Memory B cell (primary cell): Measurements from ENCODE around the gene SSU72.
"Not testable (repeated sequence)": the region's sequence is repeated elsewhere in the genome, so short reads cannot be mapped to it uniquely, and the experiment has no call there.

Experiments used
- ATAC-seq: fragments of 150-1000 bp; cut with Tn5 transposase; 2 replicates; pipeline ENCODE4 v1.10.0; 2021; ENCODE audit warnings: low read depth, mild to moderate bottlenecking, moderate library complexity
- DNase-seq, 2 donors: peaks; one replicate each; pipeline ENCODE4 v3.0.0; 2022; ENCODE audit warnings: low spot score in 2 of 2
- H3K27ac Mint-ChIP-seq: one replicate; pipeline ENCODE4 v1.8.0; 2022; ENCODE audit warnings: mild to moderate bottlenecking, moderate library complexity, mixed read lengths
- H3K27me3 Mint-ChIP-seq: one replicate; pipeline ENCODE4 v1.8.0; 2022; ENCODE audit warnings: mixed read lengths
- H3K36me3 Mint-ChIP-seq: one replicate; pipeline ENCODE4 v1.8.0; 2022; ENCODE audit warnings: mild to moderate bottlenecking, mixed read lengths
- H3K4me1 Mint-ChIP-seq: one replicate; pipeline ENCODE4 v1.8.0; 2022; ENCODE audit warnings: mixed read lengths
- H3K4me3 Mint-ChIP-seq: one replicate; pipeline ENCODE4 v1.8.0; 2022; ENCODE audit warnings: mild to moderate bottlenecking, moderate library complexity, mixed read lengths
- H3K9me3 Mint-ChIP-seq: one replicate; pipeline ENCODE4 v1.8.0; 2022; ENCODE audit warnings: mixed read lengths

SSU72 gene

GRCh38 chr1:1529936-1530335, 44.7 kb downstream of the SSU72 start:
- H3K4me1 Mint-ChIP-seq = no peaks in the 10 kb centered on the region
- DNase-seq = no peak
- no peak for ATAC-seq
- peaks cover 3% of the 10 kb centered on the region for H3K9me3 Mint-ChIP-seq
- no peak overlapping the region for H3K27ac Mint-ChIP-seq
- H3K27me3 Mint-ChIP-seq = no peaks in the 10 kb centered on the region
- no peak overlapping the region for H3K4me3 Mint-ChIP-seq
- peaks cover 11% of the 10 kb centered on the region for H3K36me3 Mint-ChIP-seq

- H3K4me1 Mint-ChIP-seq = no peaks in the 10 kb centered on the region
- no peak overlapping the region for H3K4me3 Mint-ChIP-seq
- no peaks in the 10 kb centered on the region for H3K27me3 Mint-ChIP-seq
- no peak for ATAC-seq
- peaks cover 11% of the 10 kb centered on the region for H3K36me3 Mint-ChIP-seq
- no peak for DNase-seq
- H3K9me3 Mint-ChIP-seq = peaks cover 3% of the 10 kb centered on the region
- H3K27ac Mint-ChIP-seq = no peak overlapping the region
These were observed 45.3 kb downstream of the SSU72 start for GRCh38 chr1:1529321-1529720.

GRCh38 chr1:1528301-1529267, 46.1 kb downstream of the SSU72 start:
- H3K36me3 Mint-ChIP-seq = peaks cover 11% of the 10 kb centered on the region
- DNase-seq (no peak), ATAC-seq (no peak)
- H3K9me3 Mint-ChIP-seq = peaks cover 3% of the 10 kb centered on the region
- no peak overlapping the region for H3K27ac Mint-ChIP-seq
- H3K27me3 Mint-ChIP-seq = no peaks in the 10 kb centered on the region
- H3K4me3 Mint-ChIP-seq = no peak overlapping the region
- H3K4me1 Mint-ChIP-seq = no peaks in the 10 kb centered on the region

- H3K36me3 Mint-ChIP-seq = peaks cover 8% of the 10 kb centered on the region
- no peak for DNase-seq
- H3K9me3 Mint-ChIP-seq = peaks cover 3% of the 10 kb centered on the region
- ATAC-seq = no peak
- no peak overlapping the region for H3K27ac Mint-ChIP-seq
- H3K4me1 Mint-ChIP-seq = no peaks in the 10 kb centered on the region
- no peaks in the 10 kb centered on the region for H3K27me3 Mint-ChIP-seq
- H3K4me3 Mint-ChIP-seq = no peak overlapping the region
These were observed 47.4 kb downstream of the SSU72 start for GRCh38 chr1:1527092-1527816.

GRCh38 chr1:1526476-1526875, 48.2 kb downstream of the SSU72 start:
- H3K4me3 Mint-ChIP-seq, H3K36me3 Mint-ChIP-seq, ATAC-seq, H3K27me3 Mint-ChIP-seq, H3K4me1 Mint-ChIP-seq, H3K9me3 Mint-ChIP-seq, DNase-seq, H3K27ac Mint-ChIP-seq: not testable (repeated sequence)

- H3K9me3 Mint-ChIP-seq, ATAC-seq, H3K36me3 Mint-ChIP-seq, DNase-seq, H3K4me1 Mint-ChIP-seq, H3K27ac Mint-ChIP-seq, H3K4me3 Mint-ChIP-seq, H3K27me3 Mint-ChIP-seq: not testable (repeated sequence)
These were observed 49.8 kb downstream of the SSU72 start for GRCh38 chr1:1524750-1525383.

GRCh38 chr1:1523651-1524050, 51.0 kb downstream of the SSU72 start:
- DNase-seq, ATAC-seq, H3K36me3 Mint-ChIP-seq, H3K27me3 Mint-ChIP-seq, H3K4me3 Mint-ChIP-seq, H3K27ac Mint-ChIP-seq, H3K4me1 Mint-ChIP-seq, H3K9me3 Mint-ChIP-seq: not testable (repeated sequence)

- H3K4me3 Mint-ChIP-seq, ATAC-seq, H3K27me3 Mint-ChIP-seq, H3K9me3 Mint-ChIP-seq, DNase-seq, H3K4me1 Mint-ChIP-seq, H3K27ac Mint-ChIP-seq, H3K36me3 Mint-ChIP-seq: not testable (repeated sequence)
These were observed 51.4 kb downstream of the SSU72 start for GRCh38 chr1:1523226-1523625.

GRCh38 chr1:1522536-1522935, 52.1 kb downstream of the SSU72 start:
- H3K27me3 Mint-ChIP-seq, ATAC-seq, H3K36me3 Mint-ChIP-seq, DNase-seq, H3K9me3 Mint-ChIP-seq, H3K4me1 Mint-ChIP-seq, H3K4me3 Mint-ChIP-seq, H3K27ac Mint-ChIP-seq: not testable (repeated sequence)

- H3K36me3 Mint-ChIP-seq = peaks cover 10% of the 10 kb centered on the region
- H3K4me1 Mint-ChIP-seq = no peaks in the 10 kb centered on the region
- H3K27me3 Mint-ChIP-seq = no peaks in the 10 kb centered on the region
- no peak overlapping the region for H3K4me3 Mint-ChIP-seq
- no peaks in the 10 kb centered on the region for H3K9me3 Mint-ChIP-seq
- no peak for DNase-seq
- no peak for ATAC-seq
- H3K27ac Mint-ChIP-seq = no peak overlapping the region
These were observed 53.3 kb downstream of the SSU72 start for GRCh38 chr1:1521331-1521730.

- not testable (repeated sequence) for H3K9me3 Mint-ChIP-seq, H3K27me3 Mint-ChIP-seq, H3K27ac Mint-ChIP-seq, H3K4me1 Mint-ChIP-seq, ATAC-seq, H3K4me3 Mint-ChIP-seq, H3K36me3 Mint-ChIP-seq, DNase-seq
These were observed 54.7 kb downstream of the SSU72 start for GRCh38 chr1:1519805-1520505.

GRCh38 chr1:1518621-1519007, 56.0 kb downstream of the SSU72 start:
- not testable (repeated sequence) for H3K36me3 Mint-ChIP-seq, H3K4me1 Mint-ChIP-seq, H3K4me3 Mint-ChIP-seq, H3K27ac Mint-ChIP-seq, DNase-seq, ATAC-seq, H3K9me3 Mint-ChIP-seq, H3K27me3 Mint-ChIP-seq

GRCh38 chr1:1517973-1518620, 56.6 kb downstream of the SSU72 start:
- Mint-ChIP-seq H3K36me3 (peaks cover 10% of the 10 kb centered on the region), H3K27me3 (no peaks in the 10 kb centered on the region), H3K27ac (no peak overlapping the region), H3K9me3 (no peaks in the 10 kb centered on the region), H3K4me3 (no peak overlapping the region), H3K4me1 (peaks cover 5% of the 10 kb centered on the region)
- ATAC-seq (no peak), DNase-seq (no peak)
